Measurements from ENCODE around the gene RNF157.
A peak's percentile ranks its signal among the peaks of the same experiment; 100 is the strongest.
"Not testable (repeated sequence)": the region's sequence is repeated elsewhere in the genome, so short reads cannot be mapped to it uniquely, and the experiment has no call there.

RNF157 gene

DNA sequence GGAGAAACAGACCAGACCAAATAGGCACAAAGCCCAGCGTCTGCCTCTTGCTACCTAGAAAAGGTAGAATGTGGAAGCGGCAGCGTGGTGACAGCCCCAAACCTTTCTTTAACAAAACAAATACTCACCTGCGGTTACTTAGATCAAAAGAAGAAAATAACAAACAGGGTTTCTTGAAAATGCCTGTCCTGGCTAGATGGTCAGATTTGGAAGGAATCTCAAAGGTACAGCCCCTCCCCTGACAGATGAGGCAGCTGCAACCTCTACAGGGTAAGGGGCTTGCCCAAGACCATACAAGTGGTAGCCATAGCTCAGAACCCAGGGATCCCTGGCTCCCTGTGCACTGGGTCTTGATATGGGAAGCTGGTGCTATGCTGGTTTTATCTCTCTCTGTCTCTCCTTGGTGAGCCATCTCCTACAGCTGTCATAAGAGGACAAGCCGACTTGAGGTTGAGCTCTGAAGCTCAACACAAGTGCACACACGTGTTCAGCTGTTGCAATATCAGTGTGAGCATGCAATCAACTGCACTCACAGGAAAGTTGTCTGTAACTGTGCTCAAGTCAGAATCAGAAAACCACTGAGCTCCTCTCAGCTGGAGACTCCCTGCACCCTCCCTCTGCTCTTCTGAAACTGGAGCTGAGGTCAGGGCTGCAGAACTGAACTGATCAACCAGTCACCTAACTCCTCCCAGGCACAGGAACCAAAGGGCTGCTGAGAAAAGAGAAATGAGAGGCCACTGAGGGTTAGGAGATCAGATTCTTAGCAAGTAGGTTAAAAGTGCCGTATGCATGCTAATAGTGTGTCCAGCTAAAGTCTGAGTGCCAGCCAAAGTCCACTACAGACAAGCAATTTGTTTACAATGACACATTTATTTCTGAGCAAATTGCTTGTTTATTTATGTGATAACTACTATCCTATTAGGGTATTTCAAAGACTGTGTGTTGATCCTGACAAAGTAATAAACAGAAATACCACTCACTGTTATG, 6.1 kb upstream of the RNF157 start:
- H2BK5ac ChIP-seq (ENCODE audit: low read length) = no peak overlapping the region
- no peak for DNase-seq
- no peaks in the 10 kb centered on the region for H3K4me1 ChIP-seq (ENCODE audit: control insufficient read depth, low read depth, low read length)
- no peaks in the 10 kb centered on the region for H3K79me1 ChIP-seq (ENCODE audit: low read length)
- no peak overlapping the region for H4K8ac ChIP-seq (ENCODE audit: low read depth, low read length)
- H3K4me3 ChIP-seq (ENCODE audit: low read length) = no peak overlapping the region
- no peak overlapping the region for H3K4me2 ChIP-seq (ENCODE audit: low read length)
- no peak overlapping the region for H3K4ac ChIP-seq (ENCODE audit: low read depth, low read length)
- no peak overlapping the region for H2BK15ac ChIP-seq (replicated peaks; ENCODE audit: low read depth)
- peaks cover 3% of the 10 kb centered on the region for H3K27me3 ChIP-seq (ENCODE audit: insufficient read depth, low read length, poor library complexity)
- no peak overlapping the region for H3K23ac ChIP-seq (ENCODE audit: low read length)
- no CpG with 5 or more reads among the region's 7 CpGs for WGBS (ENCODE audit: extremely low coverage, insufficient coverage, low lambda C conversion rate)
- no peaks in the 10 kb centered on the region for H3K79me2 ChIP-seq (ENCODE audit: control insufficient read depth, insufficient read depth, low read length)
- H3K18ac ChIP-seq (ENCODE audit: low read length) = no peak overlapping the region
- H3K36me3 ChIP-seq (ENCODE audit: control insufficient read depth, insufficient read depth, low read length) = no peaks in the 10 kb centered on the region
- H2BK120ac ChIP-seq (ENCODE audit: low read depth, low read length) = no peak overlapping the region
- H2AK5ac ChIP-seq (ENCODE audit: low read length) = no peak overlapping the region
- no peak overlapping the region for H3K27ac ChIP-seq (ENCODE audit: low read depth, low read length)
- no peak overlapping the region for H4K5ac ChIP-seq (ENCODE audit: low read length)
- H3K9ac ChIP-seq (ENCODE audit: low read length) = no peak overlapping the region
- H3K56ac ChIP-seq (ENCODE audit: low read length) = no peak overlapping the region

DNA sequence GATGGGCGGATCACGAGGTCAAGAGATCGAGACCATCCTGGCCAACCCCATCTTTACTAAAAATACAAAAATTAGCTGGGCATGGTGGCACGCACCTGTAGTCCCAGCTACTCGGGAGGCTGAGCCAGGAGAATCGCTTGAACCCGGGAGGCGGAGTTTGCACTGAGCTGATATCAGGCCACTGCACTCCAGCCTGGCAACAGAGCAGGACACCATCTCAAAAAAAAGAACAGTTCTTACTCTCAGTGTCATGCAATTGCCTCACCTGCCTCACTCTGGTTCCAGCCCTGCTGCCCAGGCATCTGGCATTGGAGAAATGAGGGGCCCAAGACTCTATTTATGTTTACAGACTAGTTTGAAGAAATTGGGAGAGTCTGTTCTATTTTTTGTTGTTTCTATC, 4.4 kb upstream of the RNF157 start:
- not testable (repeated sequence) for H4K8ac ChIP-seq (ENCODE audit: low read depth, low read length); DNase-seq; H2BK5ac ChIP-seq (ENCODE audit: low read length); H2BK120ac ChIP-seq (ENCODE audit: low read depth, low read length); H3K79me1 ChIP-seq (ENCODE audit: low read length); H2AK5ac ChIP-seq (ENCODE audit: low read length); H3K79me2 ChIP-seq (ENCODE audit: control insufficient read depth, insufficient read depth, low read length); H3K4me3 ChIP-seq (ENCODE audit: low read length); H3K56ac ChIP-seq (ENCODE audit: low read length); H4K5ac ChIP-seq (ENCODE audit: low read length); H3K36me3 ChIP-seq (ENCODE audit: control insufficient read depth, insufficient read depth, low read length); H3K27me3 ChIP-seq (ENCODE audit: insufficient read depth, low read length, poor library complexity); H3K4ac ChIP-seq (ENCODE audit: low read depth, low read length); H3K27ac ChIP-seq (ENCODE audit: low read depth, low read length); H3K18ac ChIP-seq (ENCODE audit: low read length); H3K4me1 ChIP-seq (ENCODE audit: control insufficient read depth, low read depth, low read length); H3K4me2 ChIP-seq (ENCODE audit: low read length); H3K9ac ChIP-seq (ENCODE audit: low read length); H3K23ac ChIP-seq (ENCODE audit: low read length); H2BK15ac ChIP-seq (replicated peaks; ENCODE audit: low read depth)
- WGBS (ENCODE audit: extremely low coverage, insufficient coverage, low lambda C conversion rate) = no CpG with 5 or more reads among the region's 8 CpGs

GRCh38 chr17:76243826-76244679, 3.8 kb upstream of the RNF157 start:
- Histone ChIP-seq H3K4ac (ENCODE audit: low read depth, low read length) (no peak overlapping the region), H3K18ac (ENCODE audit: low read length) (no peak overlapping the region), H2BK120ac (ENCODE audit: low read depth, low read length) (no peak overlapping the region), H3K79me1 (ENCODE audit: low read length) (no peaks in the 10 kb centered on the region), H3K79me2 (ENCODE audit: control insufficient read depth, insufficient read depth, low read length) (no peaks in the 10 kb centered on the region), H3K4me1 (ENCODE audit: control insufficient read depth, low read depth, low read length) (no peaks in the 10 kb centered on the region), H3K27me3 (ENCODE audit: insufficient read depth, low read length, poor library complexity) (peaks cover 13% of the 10 kb centered on the region), H3K4me3 (ENCODE audit: low read length) (no peak overlapping the region), H2BK5ac (ENCODE audit: low read length) (no peak overlapping the region), H4K8ac (ENCODE audit: low read depth, low read length) (no peak overlapping the region), H3K56ac (ENCODE audit: low read length) (no peak overlapping the region), H3K27ac (ENCODE audit: low read depth, low read length) (no peak overlapping the region), H3K36me3 (ENCODE audit: control insufficient read depth, insufficient read depth, low read length) (no peaks in the 10 kb centered on the region), H2BK15ac (replicated peaks; ENCODE audit: low read depth) (no peak overlapping the region), H3K23ac (ENCODE audit: low read length) (no peak overlapping the region), H3K9ac (ENCODE audit: low read length) (no peak overlapping the region), H4K5ac (ENCODE audit: low read length) (no peak overlapping the region), H3K4me2 (ENCODE audit: low read length) (no peak overlapping the region), H2AK5ac (ENCODE audit: low read length) (no peak overlapping the region)
- no peak for DNase-seq
- WGBS (ENCODE audit: extremely low coverage, insufficient coverage, low lambda C conversion rate) = no CpG with 5 or more reads among the region's 12 CpGs

- Histone ChIP-seq H3K4ac (ENCODE audit: low read depth, low read length) (no peak overlapping the region), H3K4me2 (ENCODE audit: low read length) (no peak overlapping the region), H3K23ac (ENCODE audit: low read length) (no peak overlapping the region), H4K5ac (ENCODE audit: low read length) (no peak overlapping the region), H3K79me1 (ENCODE audit: low read length) (no peaks in the 10 kb centered on the region), H3K79me2 (ENCODE audit: control insufficient read depth, insufficient read depth, low read length) (no peaks in the 10 kb centered on the region), H3K27me3 (ENCODE audit: insufficient read depth, low read length, poor library complexity) (peaks cover 20% of the 10 kb centered on the region), H4K8ac (ENCODE audit: low read depth, low read length) (no peak overlapping the region), H2BK120ac (ENCODE audit: low read depth, low read length) (no peak overlapping the region), H3K4me3 (ENCODE audit: low read length) (no peak overlapping the region), H2BK5ac (ENCODE audit: low read length) (no peak overlapping the region), H2BK15ac (replicated peaks; ENCODE audit: low read depth) (no peak overlapping the region), H2AK5ac (ENCODE audit: low read length) (no peak overlapping the region), H3K56ac (ENCODE audit: low read length) (no peak overlapping the region), H3K36me3 (ENCODE audit: control insufficient read depth, insufficient read depth, low read length) (no peaks in the 10 kb centered on the region), H3K27ac (ENCODE audit: low read depth, low read length) (no peak overlapping the region), H3K18ac (ENCODE audit: low read length) (no peak overlapping the region), H3K4me1 (ENCODE audit: control insufficient read depth, low read depth, low read length) (no peaks in the 10 kb centered on the region), H3K9ac (ENCODE audit: low read length) (no peak overlapping the region)
- no peak for DNase-seq
- WGBS (ENCODE audit: extremely low coverage, insufficient coverage, low lambda C conversion rate) = no CpG with 5 or more reads among the region's 15 CpGs
Measured at GRCh38 chr17:76241691-76242255, 1.5 kb upstream of the RNF157 start.

GRCh38 chr17:76241204-76241538, 878 bp upstream of the RNF157 start:
- H3K36me3 ChIP-seq (ENCODE audit: control insufficient read depth, insufficient read depth, low read length) = no peaks in the 10 kb centered on the region
- H3K79me2 ChIP-seq (ENCODE audit: control insufficient read depth, insufficient read depth, low read length) = no peaks in the 10 kb centered on the region
- H3K4ac ChIP-seq (ENCODE audit: low read depth, low read length) = no peak overlapping the region
- H3K27ac ChIP-seq (ENCODE audit: low read depth, low read length) = no peak overlapping the region
- peak overlapping the region; percentile 51 for H3K9ac ChIP-seq (ENCODE audit: low read length)
- H3K79me1 ChIP-seq (ENCODE audit: low read length) = no peaks in the 10 kb centered on the region
- no peak overlapping the region for H3K23ac ChIP-seq (ENCODE audit: low read length)
- no peak overlapping the region for H3K18ac ChIP-seq (ENCODE audit: low read length)
- no peak for DNase-seq
- H4K5ac ChIP-seq (ENCODE audit: low read length) = no peak overlapping the region
- H3K56ac ChIP-seq (ENCODE audit: low read length) = peak overlapping the region; percentile 68
- peak overlapping the region; percentile 82 for H3K4me2 ChIP-seq (ENCODE audit: low read length)
- H2BK120ac ChIP-seq (ENCODE audit: low read depth, low read length) = no peak overlapping the region
- H3K4me3 ChIP-seq (ENCODE audit: low read length) = peak overlapping the region; percentile 9
- no peak overlapping the region for H2BK5ac ChIP-seq (ENCODE audit: low read length)
- H2AK5ac ChIP-seq (ENCODE audit: low read length) = no peak overlapping the region
- no peak overlapping the region for H4K8ac ChIP-seq (ENCODE audit: low read depth, low read length)
- peaks cover 20% of the 10 kb centered on the region for H3K27me3 ChIP-seq (ENCODE audit: insufficient read depth, low read length, poor library complexity)
- no peaks in the 10 kb centered on the region for H3K4me1 ChIP-seq (ENCODE audit: control insufficient read depth, low read depth, low read length)
- H2BK15ac ChIP-seq (replicated peaks; ENCODE audit: low read depth) = no peak overlapping the region
- WGBS (ENCODE audit: extremely low coverage, insufficient coverage, low lambda C conversion rate) = no CpG with 5 or more reads among the region's 12 CpGs
